ENCODE results near the gene ROBO1. TPM values are rescaled to one million over a fixed set of nuclear protein-coding genes. Genes with fewer than 3 reads are reported as not detected.

Gene ROBO1
- total and polyA plus RNA-seq, 4 donors, result 1.0 to 30.3 (median 3.9) TPM

DNA sequence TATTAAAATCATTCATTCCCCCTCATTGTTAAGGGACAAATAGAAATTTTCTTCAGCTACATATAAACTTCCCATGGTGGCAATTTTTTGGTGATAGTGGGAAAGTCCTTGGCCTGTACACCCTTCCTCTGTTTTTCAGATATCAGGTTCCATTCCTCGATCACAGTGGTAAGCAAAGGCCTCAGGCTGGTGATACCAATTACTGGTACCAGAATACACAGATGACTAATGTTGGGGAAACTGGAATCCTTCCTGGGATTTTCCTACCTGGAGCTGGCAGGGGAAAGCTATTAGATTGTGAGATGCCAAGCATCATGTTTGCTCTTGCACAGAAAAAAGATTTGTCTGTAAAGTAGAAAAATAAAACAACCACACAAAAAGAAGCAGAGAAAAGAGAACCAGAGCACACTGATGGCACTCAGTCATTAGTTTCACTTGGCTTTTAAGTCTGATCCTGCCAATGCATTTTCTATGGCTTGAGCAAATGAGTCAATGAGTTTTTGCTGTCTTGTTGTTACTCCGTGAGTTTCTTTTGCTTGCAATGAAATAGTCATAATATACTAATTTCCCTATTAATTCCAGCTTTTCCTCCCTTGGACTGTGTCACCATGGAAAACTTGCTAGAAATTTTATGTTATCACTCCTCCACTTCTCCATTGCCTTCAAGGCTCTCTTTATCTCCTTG is 795.0 kb downstream of the ROBO1 start:
- H3K36me3 ChIP-seq (ENCODE audit: control insufficient read depth in 4 of 4, insufficient read depth in 3 of 4, low read depth in 1 of 4, low read length in 3 of 4), result no peaks in the 10 kb centered on the region
- no peaks in the 10 kb centered on the region for H3K4me1 ChIP-seq (ENCODE audit: control insufficient read depth in 4 of 4, insufficient read depth in 4 of 4, low read length in 3 of 4)
- 83% methylated on average over 2 of the region's 2 CpGs for WGBS
- no peak overlapping the region for H3K9ac ChIP-seq (ENCODE audit: low read depth in 1 of 2, low read length in 2 of 2)
- DNase-seq (ENCODE audit: low spot score), result no peak
- H3K27ac ChIP-seq (ENCODE audit: low read depth in 1 of 2, low read length in 2 of 2), result no peak overlapping the region
- peaks cover 0 to 1% (median 0%) of the 10 kb centered on the region in 4 donors for H3K9me3 ChIP-seq (ENCODE audit: control insufficient read depth in 4 of 4, low read length in 3 of 4)
- no peak for TF ChIP-seq GABPA (IDR thresholded peaks at IDR 0.05 in 1 of 2, conservative IDR thresholded peaks at IDR 0.05 in 1 of 2)
- no peak for TF ChIP-seq FOXA2 (IDR thresholded peaks at IDR 0.05)
- TF ChIP-seq FOXA1 (IDR thresholded peaks at IDR 0.05), result no peak
- no peak for TF ChIP-seq HNF4A (conservative IDR thresholded peaks at IDR 0.05)
- TF ChIP-seq, protein P1, sequence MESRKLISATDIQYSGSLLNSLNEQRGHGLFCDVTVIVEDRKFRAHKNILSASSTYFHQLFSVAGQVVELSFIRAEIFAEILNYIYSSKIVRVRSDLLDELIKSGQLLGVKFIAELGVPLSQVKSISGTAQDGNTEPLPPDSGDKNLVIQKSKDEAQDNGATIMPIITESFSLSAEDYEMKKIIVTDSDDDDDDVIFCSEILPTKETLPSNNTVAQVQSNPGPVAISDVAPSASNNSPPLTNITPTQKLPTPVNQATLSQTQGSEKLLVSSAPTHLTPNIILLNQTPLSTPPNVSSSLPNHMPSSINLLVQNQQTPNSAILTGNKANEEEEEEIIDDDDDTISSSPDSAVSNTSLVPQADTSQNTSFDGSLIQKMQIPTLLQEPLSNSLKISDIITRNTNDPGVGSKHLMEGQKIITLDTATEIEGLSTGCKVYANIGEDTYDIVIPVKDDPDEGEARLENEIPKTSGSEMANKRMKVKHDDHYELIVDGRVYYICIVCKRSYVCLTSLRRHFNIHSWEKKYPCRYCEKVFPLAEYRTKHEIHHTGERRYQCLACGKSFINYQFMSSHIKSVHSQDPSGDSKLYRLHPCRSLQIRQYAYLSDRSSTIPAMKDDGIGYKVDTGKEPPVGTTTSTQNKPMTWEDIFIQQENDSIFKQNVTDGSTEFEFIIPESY (IDR thresholded peaks at IDR 0.05), result no peak
- TF ChIP-seq RXRA (IDR thresholded peaks at IDR 0.05), result no peak
- TF ChIP-seq, protein P2, sequence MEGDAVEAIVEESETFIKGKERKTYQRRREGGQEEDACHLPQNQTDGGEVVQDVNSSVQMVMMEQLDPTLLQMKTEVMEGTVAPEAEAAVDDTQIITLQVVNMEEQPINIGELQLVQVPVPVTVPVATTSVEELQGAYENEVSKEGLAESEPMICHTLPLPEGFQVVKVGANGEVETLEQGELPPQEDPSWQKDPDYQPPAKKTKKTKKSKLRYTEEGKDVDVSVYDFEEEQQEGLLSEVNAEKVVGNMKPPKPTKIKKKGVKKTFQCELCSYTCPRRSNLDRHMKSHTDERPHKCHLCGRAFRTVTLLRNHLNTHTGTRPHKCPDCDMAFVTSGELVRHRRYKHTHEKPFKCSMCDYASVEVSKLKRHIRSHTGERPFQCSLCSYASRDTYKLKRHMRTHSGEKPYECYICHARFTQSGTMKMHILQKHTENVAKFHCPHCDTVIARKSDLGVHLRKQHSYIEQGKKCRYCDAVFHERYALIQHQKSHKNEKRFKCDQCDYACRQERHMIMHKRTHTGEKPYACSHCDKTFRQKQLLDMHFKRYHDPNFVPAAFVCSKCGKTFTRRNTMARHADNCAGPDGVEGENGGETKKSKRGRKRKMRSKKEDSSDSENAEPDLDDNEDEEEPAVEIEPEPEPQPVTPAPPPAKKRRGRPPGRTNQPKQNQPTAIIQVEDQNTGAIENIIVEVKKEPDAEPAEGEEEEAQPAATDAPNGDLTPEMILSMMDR (IDR thresholded peaks at IDR 0.05; ENCODE audit: low read depth, low read length, missing input control), result no peak
- no peak for TF ChIP-seq YY1 (IDR thresholded peaks at IDR 0.05)
- TF ChIP-seq, protein P3, sequence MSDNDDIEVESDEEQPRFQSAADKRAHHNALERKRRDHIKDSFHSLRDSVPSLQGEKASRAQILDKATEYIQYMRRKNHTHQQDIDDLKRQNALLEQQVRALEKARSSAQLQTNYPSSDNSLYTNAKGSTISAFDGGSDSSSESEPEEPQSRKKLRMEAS (IDR thresholded peaks at IDR 0.05), result no peak
- TF ChIP-seq, protein P4, sequence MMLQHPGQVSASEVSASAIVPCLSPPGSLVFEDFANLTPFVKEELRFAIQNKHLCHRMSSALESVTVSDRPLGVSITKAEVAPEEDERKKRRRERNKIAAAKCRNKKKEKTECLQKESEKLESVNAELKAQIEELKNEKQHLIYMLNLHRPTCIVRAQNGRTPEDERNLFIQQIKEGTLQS (IDR thresholded peaks at IDR 0.05), result no peak
- TF ChIP-seq, protein P5, sequence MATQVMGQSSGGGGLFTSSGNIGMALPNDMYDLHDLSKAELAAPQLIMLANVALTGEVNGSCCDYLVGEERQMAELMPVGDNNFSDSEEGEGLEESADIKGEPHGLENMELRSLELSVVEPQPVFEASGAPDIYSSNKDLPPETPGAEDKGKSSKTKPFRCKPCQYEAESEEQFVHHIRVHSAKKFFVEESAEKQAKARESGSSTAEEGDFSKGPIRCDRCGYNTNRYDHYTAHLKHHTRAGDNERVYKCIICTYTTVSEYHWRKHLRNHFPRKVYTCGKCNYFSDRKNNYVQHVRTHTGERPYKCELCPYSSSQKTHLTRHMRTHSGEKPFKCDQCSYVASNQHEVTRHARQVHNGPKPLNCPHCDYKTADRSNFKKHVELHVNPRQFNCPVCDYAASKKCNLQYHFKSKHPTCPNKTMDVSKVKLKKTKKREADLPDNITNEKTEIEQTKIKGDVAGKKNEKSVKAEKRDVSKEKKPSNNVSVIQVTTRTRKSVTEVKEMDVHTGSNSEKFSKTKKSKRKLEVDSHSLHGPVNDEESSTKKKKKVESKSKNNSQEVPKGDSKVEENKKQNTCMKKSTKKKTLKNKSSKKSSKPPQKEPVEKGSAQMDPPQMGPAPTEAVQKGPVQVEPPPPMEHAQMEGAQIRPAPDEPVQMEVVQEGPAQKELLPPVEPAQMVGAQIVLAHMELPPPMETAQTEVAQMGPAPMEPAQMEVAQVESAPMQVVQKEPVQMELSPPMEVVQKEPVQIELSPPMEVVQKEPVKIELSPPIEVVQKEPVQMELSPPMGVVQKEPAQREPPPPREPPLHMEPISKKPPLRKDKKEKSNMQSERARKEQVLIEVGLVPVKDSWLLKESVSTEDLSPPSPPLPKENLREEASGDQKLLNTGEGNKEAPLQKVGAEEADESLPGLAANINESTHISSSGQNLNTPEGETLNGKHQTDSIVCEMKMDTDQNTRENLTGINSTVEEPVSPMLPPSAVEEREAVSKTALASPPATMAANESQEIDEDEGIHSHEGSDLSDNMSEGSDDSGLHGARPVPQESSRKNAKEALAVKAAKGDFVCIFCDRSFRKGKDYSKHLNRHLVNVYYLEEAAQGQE (IDR thresholded peaks at IDR 0.05), result no peak
- no peak for TF ChIP-seq JUND (IDR thresholded peaks at IDR 0.05)
- no peak for TF ChIP-seq EGR1 (IDR thresholded peaks at IDR 0.05; ENCODE audit: low read depth in 2 of 2)
- TF ChIP-seq SP1 (IDR thresholded peaks at IDR 0.05), result no peak
- no peak for TF ChIP-seq HNF4G (IDR thresholded peaks at IDR 0.05)
- TF ChIP-seq NR2F2 (IDR thresholded peaks at IDR 0.05), result no peak
- TF ChIP-seq TAF1 (conservative IDR thresholded peaks at IDR 0.05), result no peak
- TF ChIP-seq RAD21 (IDR thresholded peaks at IDR 0.05), result no peak
- H3K4me3 ChIP-seq (ENCODE audit: low read depth in 1 of 3, low read length in 3 of 3), result no peak overlapping the region
- no peaks in the 10 kb centered on the region for H3K27me3 ChIP-seq (ENCODE audit: control insufficient read depth in 4 of 4, insufficient read depth in 4 of 4, low read length in 3 of 4)
